Fibroblast of pulmonary artery (primary cell): ENCODE results near the gene CDH5.
A peak's percentile ranks its signal among the peaks of the same experiment; 100 is the strongest.

Experiments
- DNase-seq: peaks from one replicate; pipeline ENCODE4 v3.0.0-alpha.2; 2010; ENCODE audit warnings: low read depth
- H3K4me3 ChIP-seq: replicated peaks from 2 replicates; pipeline ENCODE4 v1.5.1; 2011; ENCODE audit warnings: low read depth, mild to moderate bottlenecking, control low read depth, low read length, moderate library complexity
- TF ChIP-seq, protein P1 (sequence below): IDR thresholded peaks from 2 replicates; pipeline ENCODE4 v1.5.1; 2011; ENCODE audit warnings: mild to moderate bottlenecking, control low read depth, low read length, inconsistent platforms; ENCODE audit errors: missing control alignments

CDH5 gene

DNA sequence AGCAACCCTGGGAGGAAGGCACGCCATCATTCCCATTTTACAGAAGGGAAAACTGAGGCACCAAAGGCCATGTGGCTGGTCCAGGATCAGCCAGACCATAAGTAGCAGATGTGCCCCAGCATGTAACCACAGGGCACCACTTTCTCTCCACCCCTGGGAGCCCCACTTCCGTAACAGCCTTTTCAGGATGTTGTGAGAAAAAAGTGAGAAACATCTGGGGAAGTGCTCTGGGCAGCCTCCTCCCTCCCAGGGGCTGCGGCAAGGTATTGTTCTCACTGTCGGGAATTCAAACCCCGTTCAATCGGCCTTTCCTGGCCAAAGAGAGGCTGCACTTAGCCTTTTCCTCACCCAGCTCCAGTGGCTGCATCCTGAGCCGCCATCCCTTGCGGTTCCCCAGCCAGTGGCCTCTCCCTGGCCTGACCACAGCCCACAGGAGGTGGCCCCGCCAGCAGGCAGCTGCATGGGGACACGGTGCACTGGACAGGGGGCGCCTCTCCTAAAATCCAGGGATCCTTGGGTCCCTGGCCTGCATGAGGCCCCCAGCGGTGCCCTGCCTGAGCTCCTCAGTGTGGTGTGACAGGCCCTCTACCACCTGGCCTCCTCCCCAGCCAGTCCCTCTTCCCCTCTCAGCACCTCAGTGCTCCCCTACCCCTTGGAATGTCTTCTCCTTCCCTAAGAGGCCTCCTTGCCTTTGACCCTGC, 5.7 kb upstream of the CDH5 start:
- DNase-seq: peak; percentile 50
- H3K4me3 ChIP-seq: no peak overlapping the region
- TF ChIP-seq, protein P1, sequence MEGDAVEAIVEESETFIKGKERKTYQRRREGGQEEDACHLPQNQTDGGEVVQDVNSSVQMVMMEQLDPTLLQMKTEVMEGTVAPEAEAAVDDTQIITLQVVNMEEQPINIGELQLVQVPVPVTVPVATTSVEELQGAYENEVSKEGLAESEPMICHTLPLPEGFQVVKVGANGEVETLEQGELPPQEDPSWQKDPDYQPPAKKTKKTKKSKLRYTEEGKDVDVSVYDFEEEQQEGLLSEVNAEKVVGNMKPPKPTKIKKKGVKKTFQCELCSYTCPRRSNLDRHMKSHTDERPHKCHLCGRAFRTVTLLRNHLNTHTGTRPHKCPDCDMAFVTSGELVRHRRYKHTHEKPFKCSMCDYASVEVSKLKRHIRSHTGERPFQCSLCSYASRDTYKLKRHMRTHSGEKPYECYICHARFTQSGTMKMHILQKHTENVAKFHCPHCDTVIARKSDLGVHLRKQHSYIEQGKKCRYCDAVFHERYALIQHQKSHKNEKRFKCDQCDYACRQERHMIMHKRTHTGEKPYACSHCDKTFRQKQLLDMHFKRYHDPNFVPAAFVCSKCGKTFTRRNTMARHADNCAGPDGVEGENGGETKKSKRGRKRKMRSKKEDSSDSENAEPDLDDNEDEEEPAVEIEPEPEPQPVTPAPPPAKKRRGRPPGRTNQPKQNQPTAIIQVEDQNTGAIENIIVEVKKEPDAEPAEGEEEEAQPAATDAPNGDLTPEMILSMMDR: no peak

GRCh38 chr16:66361604-66362135, 4.8 kb upstream of the CDH5 start:
- DNase-seq: no peak
- H3K4me3 ChIP-seq: no peak overlapping the region
- TF ChIP-seq, protein P1: no peak

GRCh38 chr16:66363211-66363777, 3.2 kb upstream of the CDH5 start:
- TF ChIP-seq, protein P1: no peak
- no peak for DNase-seq
- H3K4me3 ChIP-seq: no peak overlapping the region

- TF ChIP-seq, protein P1: no peak
- no peak overlapping the region for H3K4me3 ChIP-seq
- peak; percentile 90 for DNase-seq
These were observed 2.2 kb upstream of the CDH5 start for GRCh38 chr16:66364117-66364958.

GRCh38 chr16:66364959-66365306, 1.6 kb upstream of the CDH5 start:
- DNase-seq: no peak
- no peak overlapping the region for H3K4me3 ChIP-seq

GRCh38 chr16:66365651-66366050, 840 bp upstream of the CDH5 start:
- TF ChIP-seq, protein P1: no peak
- peak; percentile 92 for DNase-seq
- H3K4me3 ChIP-seq: no peak overlapping the region

More at GRCh38 chr16:66364959-66365306, 1.6 kb upstream of the CDH5 start:
- TF ChIP-seq, protein P1: no peak
